GM19193 (cell line): ENCODE measurements around the gene AP1G2.

Experiments used
- POLR2A ChIP-seq: IDR thresholded peaks from 4 replicates; pipeline ENCODE4 v1.6.1; 2011; ENCODE audit not compliant: insufficient read depth, insufficient read length; ENCODE audit errors: extremely low read depth

Gene AP1G2

DNA sequence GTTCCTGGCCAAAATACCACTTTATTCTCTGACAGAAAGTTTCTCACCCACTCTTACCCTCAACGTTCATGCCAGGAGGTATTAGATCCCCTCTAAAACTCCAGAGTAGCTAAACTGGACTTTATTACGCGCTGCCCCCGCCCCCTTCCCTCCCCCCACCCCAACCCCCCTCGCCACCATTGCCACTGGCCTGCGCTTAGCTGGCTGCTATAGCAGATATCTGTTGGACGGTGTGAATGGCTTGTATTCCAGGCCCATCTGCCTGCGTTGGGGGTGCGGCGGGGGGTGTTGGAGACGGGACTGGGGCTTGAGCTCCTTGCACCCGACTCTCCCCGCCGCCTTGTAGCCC lies 12.1 kb downstream of the AP1G2 start:
- TF ChIP-seq POLR2A, result no peak

- peak; percentile 41 for TF ChIP-seq POLR2A
Observed at GRCh38 chr14:23551266-23552028, 16.1 kb downstream of the AP1G2 start, which contains the start of gene ZFHX2. Gene ZFHX2, minus strand, starts transcription at chr14:23551765. Its CDS starts 16,440 bp downstream, at chr14:23535325.

DNA sequence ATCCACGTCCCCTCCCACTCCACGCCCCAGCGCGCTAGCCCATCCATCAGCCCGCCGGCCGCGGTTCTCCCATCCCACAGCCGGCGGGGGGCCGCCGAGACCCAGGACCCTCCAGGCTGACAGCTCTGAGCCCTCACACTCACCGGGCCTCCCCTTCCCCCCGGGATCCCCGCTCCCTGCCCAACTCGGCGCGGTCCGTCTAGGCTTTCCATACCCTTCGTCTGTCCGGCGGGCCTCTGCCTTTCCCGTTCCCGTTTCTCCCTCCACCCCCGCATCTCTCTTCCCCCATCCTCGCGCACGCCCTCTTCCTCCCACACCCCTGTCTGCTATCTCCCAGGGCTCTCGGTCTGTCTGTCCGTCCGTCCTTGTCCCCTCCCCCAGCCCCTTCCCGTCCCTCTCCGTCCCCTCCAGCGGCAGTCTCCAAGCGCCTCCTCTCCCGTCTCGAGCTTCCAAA lies 16.8 kb downstream of the AP1G2 start:
- no peak for TF ChIP-seq POLR2A

DNA sequence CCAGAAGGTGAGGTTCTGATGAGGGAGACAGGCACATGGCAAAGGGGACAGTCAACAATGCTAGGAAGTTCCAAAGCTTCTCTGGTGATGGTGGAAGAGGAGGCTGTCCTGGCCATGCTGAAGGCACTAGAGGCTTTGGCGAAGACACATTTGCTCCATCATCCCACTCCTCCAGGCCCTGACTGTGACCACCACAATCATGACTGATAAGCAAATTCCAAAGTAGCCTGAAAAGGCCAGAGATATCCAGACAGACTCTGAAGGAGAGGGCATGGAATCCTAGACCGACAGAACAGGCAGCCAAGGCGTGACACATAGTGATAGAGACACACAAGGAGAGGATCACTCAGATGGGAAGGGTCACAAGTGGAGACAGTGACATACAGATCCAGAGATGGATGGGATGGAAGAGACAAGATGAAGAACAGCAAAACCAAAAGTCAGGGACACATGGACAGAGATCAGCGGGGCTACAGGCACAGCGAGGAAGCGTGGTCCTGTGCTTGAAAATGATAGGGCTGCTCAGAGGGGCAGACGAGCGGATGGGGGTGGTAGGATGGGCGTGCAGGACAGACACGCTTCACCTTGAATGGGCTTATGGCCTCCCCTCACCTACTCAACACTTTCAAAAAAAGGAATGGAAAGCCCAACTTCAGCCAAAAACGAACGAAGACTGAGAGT lies 17.3 kb downstream of the AP1G2 start:
- TF ChIP-seq POLR2A, result no peak

- TF ChIP-seq POLR2A, result no peak
Observed at GRCh38 chr14:23548351-23549318, 19.0 kb downstream of the AP1G2 start.

DNA sequence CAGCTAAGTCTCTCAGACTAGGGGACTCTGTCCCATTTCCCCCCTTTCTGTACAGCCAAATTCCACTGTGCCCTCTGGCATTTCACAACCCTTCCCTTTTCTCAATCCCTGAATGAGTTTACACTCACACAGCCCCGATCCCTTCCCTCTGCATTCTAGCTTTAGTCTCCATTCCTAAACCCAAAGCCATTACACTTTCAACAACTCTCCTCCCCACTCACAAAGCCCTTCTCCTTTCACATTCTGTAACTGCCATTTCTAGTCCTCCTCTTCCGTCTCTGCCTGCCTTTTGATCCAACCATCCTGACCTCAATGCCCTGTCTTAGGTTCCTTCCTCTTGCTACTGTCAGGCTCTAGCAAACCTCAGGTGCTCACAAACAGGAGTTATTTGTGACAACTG lies 19.7 kb downstream of the AP1G2 start:
- TF ChIP-seq POLR2A, result no peak

DNA sequence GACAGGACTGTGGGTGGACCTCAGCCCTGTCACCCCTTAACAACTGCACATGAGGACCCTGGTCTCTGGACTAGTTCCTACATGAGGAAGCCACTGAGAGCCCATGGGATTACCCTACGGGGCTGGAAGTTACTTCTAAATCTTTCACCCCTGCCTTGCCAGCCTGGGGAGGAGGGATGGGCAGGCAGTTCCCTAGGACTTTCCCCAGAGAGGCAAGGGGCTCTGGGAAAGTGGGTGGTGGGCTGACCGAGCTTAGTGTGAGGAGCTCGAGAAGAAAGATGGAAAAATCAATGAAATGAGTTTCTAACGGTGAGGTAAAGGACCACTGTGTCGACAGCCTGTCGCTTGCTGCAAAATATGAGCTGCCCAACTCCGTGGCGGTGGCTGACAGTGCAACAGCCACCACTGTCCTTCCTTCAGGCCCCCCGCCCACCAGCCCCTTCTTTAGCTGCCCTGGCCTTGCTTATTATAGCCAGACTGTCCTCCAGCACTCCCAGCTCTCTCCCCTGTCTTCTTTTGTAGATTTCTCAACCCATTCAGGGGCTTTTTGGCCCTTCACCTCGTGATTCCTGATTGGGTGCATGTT lies 21.0 kb downstream of the AP1G2 start:
- no peak for TF ChIP-seq POLR2A

DNA sequence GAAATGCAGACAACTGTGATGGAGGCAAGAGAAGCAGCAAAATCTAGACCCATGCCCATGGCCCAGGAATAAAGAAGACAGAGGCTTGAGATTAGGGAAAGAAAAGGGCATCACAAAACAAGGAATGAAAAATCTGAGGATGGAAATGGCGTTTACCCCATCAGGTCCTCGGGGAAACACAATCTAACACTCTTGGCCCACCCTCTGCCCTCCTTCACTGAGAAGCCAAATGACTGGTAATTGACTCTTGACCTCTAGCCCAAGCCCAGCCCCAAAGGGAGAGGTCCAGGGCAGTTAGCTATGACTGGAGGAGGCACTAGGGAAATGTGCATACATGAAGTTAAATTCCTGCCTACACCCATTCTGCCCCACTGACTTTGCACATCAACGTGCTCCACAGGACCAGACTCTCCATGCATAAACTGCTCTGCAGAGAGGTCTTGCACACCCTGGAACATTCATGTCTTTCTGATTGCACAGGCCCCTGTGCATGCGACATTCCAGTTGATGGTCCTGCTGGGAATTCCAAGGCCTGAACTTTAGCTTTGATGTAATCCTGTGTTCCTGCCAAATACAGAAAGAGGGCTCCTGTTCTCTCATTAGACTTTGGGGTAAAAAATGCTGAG lies 21.7 kb downstream of the AP1G2 start:
- no peak for TF ChIP-seq POLR2A

- TF ChIP-seq POLR2A, result no peak
Observed at GRCh38 chr14:23544511-23545447, 22.8 kb downstream of the AP1G2 start.

DNA sequence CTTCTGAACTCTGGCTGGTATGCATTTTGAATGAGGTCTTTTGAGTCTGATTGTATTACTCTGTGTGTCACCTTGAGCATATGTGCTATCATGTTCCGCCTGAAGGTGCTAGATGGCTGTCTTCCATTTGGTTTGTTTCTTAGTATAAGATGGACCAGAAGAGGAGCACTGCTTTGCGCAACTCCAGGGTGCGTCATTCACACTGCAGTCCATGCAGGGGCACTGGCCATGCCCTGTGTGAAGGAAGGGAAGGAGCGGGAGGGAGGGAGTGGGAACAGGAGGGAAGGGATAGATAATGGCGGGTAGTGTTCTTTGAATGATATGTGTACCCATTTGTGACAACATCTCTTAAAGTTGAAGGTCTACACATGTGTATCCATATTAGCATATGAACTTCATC lies 24.2 kb downstream of the AP1G2 start:
- no peak for TF ChIP-seq POLR2A

GRCh38 chr14:23542261-23542660 lies 25.3 kb downstream of the AP1G2 start:
- no peak for TF ChIP-seq POLR2A

DNA sequence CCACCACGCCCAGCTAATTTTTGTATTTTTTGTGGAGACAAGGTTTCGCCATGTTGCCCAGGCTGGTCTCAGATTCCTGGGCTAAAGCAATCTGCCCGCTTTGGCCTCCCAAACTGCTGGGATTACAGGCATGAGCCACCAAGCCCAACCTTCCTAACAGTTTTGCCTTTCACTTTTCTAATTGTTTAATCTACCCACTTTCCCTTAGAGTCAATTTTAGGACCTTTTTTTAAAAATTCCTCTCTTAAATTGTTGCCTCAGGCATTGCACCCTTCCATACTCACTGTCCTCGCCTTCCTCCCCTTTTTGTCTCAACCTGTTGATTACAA lies 27.5 kb downstream of the AP1G2 start:
- TF ChIP-seq POLR2A, result no peak
